Activated naive CD4-positive, alpha-beta T cell (primary cell): ENCODE results near the gene HCAR2.
"Not testable (repeated sequence)": the region's sequence is repeated elsewhere in the genome, so short reads cannot be mapped to it uniquely, and the experiment has no call there.

Experiments
- DNase-seq, 4 experiments: peaks; one replicate each; lab custom pipeline; 2025; lab: John Stamatoyannopoulos, UW

Gene HCAR2

DNA sequence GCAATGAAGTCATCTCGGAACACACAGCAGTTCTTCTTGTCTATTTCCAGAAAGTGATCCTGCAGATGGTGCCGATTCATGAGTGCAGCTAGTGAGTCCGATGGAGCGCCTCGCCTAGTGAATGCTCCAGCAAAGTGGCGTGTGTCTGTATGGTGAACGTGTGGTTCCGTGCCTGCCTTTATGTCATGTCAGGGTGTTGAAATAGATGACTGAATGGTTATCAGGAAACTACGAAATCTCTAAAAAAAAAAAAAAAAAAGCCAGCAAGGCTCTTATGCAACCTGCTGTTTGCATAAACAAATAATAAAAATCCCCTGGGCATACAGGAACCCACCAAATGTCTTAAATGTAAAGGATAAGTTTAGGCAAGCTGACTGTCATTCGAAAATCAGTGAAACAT is 13.5 kb upstream of the HCAR2 start, which contains the start of gene HCAR3:
TSS of gene HCAR3 (minus strand) at position 154 of the 400 bp plus-strand sequence. CDS start at position 80, 74 bp downstream.
- DNase-seq, result not testable (repeated sequence)

DNA sequence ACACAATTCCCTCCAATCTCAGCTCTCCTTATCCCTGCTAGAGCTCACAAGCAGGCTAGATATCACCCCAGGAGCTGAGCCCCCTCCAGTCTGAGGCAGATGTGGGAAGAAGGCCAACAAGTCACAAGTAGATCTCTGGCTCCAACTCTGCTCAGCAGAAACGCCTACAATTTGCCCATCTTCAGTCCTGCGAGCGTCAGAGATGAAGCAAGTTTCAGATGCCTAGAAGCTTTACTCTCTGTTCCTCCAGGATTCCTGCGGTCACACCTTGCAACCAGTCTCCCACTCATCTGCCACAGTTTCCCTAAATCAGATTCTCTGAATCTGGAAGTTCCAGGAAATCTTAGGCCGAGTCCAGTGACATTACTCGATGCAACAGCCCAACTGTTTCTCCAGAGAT is 12.1 kb upstream of the HCAR2 start:
- not testable (repeated sequence) for DNase-seq

GRCh38 chr12:122713491-122714188 is 10.5 kb upstream of the HCAR2 start:
- DNase-seq, result not testable (repeated sequence)

GRCh38 chr12:122711266-122711665 is 8.1 kb upstream of the HCAR2 start:
- DNase-seq, result not testable (repeated sequence)

- not testable (repeated sequence) for DNase-seq
Measured at GRCh38 chr12:122710341-122710740, 7.2 kb upstream of the HCAR2 start.

DNA sequence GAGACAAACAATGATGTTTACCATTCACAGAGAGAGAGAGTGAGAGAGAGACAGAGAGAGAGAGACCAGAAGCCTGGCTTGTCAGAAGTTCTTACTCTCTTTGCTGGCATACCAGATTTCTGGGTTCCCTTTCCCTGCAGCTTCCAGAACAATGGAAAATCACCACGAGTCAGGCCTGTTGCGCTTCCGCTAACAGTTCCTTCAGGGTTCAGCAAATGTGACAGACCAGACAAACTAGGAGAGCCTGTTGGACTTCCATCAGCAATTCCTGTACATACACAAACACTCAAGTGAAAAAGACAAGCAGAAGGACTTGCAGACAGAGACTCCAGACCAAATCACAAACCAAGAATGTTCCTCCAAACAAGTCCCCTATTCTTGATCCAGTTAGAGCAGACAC is 6.1 kb upstream of the HCAR2 start:
- DNase-seq, result not testable (repeated sequence)

GRCh38 chr12:122703841-122704240 is 684 bp upstream of the HCAR2 start:
- not testable (repeated sequence) for DNase-seq

- not testable (repeated sequence) for DNase-seq
Measured at GRCh38 chr12:122701481-122701880, 1.7 kb downstream of the HCAR2 start.

DNA sequence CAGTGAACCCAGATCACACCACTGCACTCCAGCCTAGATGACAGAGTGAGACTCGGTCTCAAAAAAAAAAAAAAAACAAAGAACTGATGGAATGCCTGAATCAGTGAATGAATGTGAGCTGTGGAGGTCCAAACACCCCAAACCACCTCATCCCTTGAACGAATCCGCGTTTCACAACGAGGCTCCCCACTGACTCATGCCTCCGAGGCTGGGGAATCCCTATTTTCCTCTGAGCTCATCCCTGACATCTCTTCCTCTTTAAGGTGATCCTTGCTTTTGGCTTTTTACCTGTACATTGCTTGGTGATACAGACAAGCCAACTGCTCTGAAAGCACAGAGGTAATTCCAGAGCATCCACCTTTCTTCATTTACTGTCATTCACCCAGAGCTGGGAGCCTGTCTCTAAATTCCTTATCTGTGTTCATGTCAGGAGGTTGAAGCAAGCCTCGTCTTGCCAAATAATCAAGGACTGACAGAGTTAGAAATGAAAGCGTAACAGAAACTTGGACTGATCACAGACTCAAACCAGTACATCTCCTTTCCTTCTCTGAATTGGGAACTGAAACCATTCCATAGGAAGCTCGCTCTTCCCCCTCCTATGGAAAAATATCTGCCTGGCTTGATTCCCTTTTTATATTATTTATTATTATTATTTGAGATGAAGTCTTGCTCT is 3.0 kb downstream of the HCAR2 start:
- not testable (repeated sequence) for DNase-seq

GRCh38 chr12:122696922-122697321 is 6.2 kb downstream of the HCAR2 start:
- DNase-seq, result not testable (repeated sequence)

GRCh38 chr12:122691566-122691965 is 11.6 kb downstream of the HCAR2 start:
- DNase-seq, result no peak

- DNase-seq, result no peak
Measured at GRCh38 chr12:122688291-122688690, 14.9 kb downstream of the HCAR2 start.

- DNase-seq, result no peak
Measured at GRCh38 chr12:122687086-122687485, 16.1 kb downstream of the HCAR2 start.

DNA sequence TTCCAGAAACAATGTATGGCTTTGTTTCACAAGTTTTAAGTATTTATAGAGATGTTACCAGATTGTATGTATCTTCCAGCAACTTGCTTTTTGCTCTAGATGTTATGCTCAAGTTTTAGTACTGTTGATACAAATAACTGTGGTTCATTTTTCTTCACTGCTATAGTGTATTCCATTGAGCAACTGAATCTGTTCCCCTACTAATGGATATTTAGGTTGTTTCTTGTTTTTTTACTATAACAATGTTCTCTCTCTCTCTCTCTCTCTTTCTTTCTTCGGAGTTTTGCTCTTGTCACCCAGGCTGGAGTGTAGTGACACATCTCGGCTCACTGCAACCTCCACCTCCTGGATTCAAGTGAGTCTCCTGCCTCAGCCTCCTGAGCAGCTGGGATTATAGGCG is 16.6 kb downstream of the HCAR2 start:
- DNase-seq, result no peak

GRCh38 chr12:122684297-122684813 is 18.8 kb downstream of the HCAR2 start:
- no peak for DNase-seq

GRCh38 chr12:122681814-122682213 is 21.3 kb downstream of the HCAR2 start:
- DNase-seq, result no peak

DNA sequence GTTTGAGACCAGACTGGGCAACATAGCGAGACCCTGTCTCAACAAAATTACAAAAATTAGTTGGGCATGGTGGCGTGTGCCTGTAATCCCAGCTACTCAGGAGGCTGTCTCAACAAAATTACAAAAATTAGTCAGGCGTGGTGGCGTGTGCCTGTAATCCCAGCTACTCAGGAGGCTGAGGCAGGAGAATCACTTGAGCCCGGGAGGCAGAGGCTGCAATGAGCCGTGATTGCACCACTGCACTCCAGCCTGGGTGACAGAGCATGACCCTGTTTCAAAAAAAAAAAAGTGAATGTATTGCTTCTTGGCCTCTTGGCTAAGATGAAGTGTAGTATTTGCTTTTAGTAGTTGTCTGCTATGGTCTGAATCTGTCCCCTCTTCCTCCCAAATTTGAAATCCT is 22.2 kb downstream of the HCAR2 start:
- not testable (repeated sequence) for DNase-seq

GRCh38 chr12:122676781-122677180 is 26.4 kb downstream of the HCAR2 start:
- DNase-seq, result not testable (repeated sequence)

DNA sequence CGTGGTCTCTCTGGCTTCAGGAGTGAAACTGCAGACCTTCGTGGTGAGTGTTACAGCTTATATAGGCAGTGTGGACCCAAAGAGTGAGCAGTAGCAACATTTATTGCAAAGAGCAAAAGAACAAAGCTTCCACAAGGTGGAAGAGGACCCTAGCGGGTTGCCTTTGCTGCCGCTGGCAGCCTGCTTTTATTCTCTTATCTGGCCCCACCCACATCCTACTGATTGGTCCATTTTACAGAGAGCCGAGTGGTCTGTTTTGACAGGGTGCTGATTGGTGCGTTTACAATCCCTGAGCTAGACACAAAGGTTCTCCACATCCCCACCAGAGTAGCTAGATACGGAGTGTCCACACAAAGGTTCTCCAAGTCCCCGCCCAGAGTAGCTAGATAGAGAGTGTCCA is 27.1 kb downstream of the HCAR2 start:
- not testable (repeated sequence) for DNase-seq

DNA sequence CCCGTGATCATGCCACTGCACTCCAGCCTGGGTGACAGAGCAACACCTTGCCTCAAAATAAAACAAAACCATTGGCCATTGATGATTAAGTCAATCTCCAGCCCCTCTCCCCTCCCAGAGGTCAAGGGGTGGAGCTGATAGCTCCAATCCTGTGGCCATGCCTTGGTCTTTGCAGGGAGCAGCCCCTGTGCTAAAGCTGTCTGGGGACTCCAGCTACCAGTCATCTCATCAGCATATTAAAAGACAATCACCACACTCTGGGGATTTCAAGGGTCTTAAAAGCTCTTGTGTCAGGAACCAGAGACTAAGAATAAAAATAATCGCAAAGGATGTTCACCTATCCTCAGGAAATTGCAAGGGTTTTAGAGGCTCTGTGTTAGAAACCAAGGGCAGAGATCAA is 30.6 kb downstream of the HCAR2 start:
- DNase-seq, result no peak

- no peak for DNase-seq
Measured at GRCh38 chr12:122669397-122670070, 33.6 kb downstream of the HCAR2 start.

- DNase-seq, result no peak
Measured at GRCh38 chr12:122668268-122668667, 34.9 kb downstream of the HCAR2 start.

DNA sequence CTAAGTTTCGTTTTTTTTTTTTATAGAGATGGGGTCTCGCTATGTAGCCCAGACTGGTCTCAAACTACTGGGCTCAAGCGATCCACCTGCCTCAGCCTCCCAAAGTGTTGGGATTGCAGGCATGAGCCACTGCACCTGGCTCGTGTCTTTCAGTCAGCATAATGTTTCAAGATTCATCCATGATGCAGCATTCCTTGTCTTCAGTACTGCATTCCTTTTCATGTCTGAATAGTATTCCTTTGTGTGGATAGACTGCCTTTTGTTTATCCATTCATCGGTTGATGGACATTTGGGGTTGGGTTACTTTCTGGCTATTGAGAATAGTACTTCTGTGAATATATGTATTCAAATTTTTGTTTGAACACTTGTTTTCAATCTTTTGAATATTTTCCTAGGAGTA is 37.4 kb downstream of the HCAR2 start:
- no peak for DNase-seq
